HG03460 (cell line): ENCODE data around the gene SCAF11.
A peak's percentile ranks its signal among the peaks of the same experiment; 100 is the strongest.

Experiments
- ATAC-seq: cut with Tn5 transposase; IDR thresholded peaks from one replicate; pipeline ENCODE4 v1.9.1; 2021; ENCODE audit not compliant: unreplicated experiment

Gene SCAF11

GRCh38 chr12:45915405-45915804 is 75.0 kb downstream of the SCAF11 start:
- ATAC-seq, result no peak

GRCh38 chr12:45914090-45914489 is 76.3 kb downstream of the SCAF11 start:
- no peak for ATAC-seq

- ATAC-seq, result no peak
These were observed 76.7 kb downstream of the SCAF11 start for GRCh38 chr12:45913631-45914030.

- no peak for ATAC-seq
These were observed 77.6 kb downstream of the SCAF11 start for GRCh38 chr12:45912774-45913173.

GRCh38 chr12:45909041-45909713 is 81.2 kb downstream of the SCAF11 start:
- ATAC-seq, result no peak

- peak; percentile 82 for ATAC-seq
These were observed 82.4 kb downstream of the SCAF11 start for GRCh38 chr12:45907955-45908354.

GRCh38 chr12:45898094-45898493 is 92.3 kb downstream of the SCAF11 start:
- ATAC-seq, result no peak

GRCh38 chr12:45895961-45896360 is 94.4 kb downstream of the SCAF11 start:
- ATAC-seq, result no peak

GRCh38 chr12:45893240-45893639 is 97.1 kb downstream of the SCAF11 start:
- no peak for ATAC-seq

GRCh38 chr12:45890276-45890675 is 100.1 kb downstream of the SCAF11 start:
- ATAC-seq, result no peak

- ATAC-seq, result no peak
These were observed 102.8 kb downstream of the SCAF11 start for GRCh38 chr12:45887544-45887943.

GRCh38 chr12:45886685-45887084 is 103.7 kb downstream of the SCAF11 start:
- no peak for ATAC-seq

GRCh38 chr12:45883187-45883586 is 107.2 kb downstream of the SCAF11 start:
- ATAC-seq, result no peak

- no peak for ATAC-seq
These were observed 109.8 kb downstream of the SCAF11 start for GRCh38 chr12:45880533-45880932.

- ATAC-seq, result no peak
These were observed 110.9 kb downstream of the SCAF11 start for GRCh38 chr12:45879363-45879895.

GRCh38 chr12:45878630-45879255 is 111.6 kb downstream of the SCAF11 start:
- no peak for ATAC-seq

GRCh38 chr12:45877069-45877468 is 113.3 kb downstream of the SCAF11 start:
- no peak for ATAC-seq

GRCh38 chr12:45872446-45872845 is 117.9 kb downstream of the SCAF11 start:
- no peak for ATAC-seq
